ENCODE data around the gene AGPAT2.

AGPAT2 gene

DNA sequence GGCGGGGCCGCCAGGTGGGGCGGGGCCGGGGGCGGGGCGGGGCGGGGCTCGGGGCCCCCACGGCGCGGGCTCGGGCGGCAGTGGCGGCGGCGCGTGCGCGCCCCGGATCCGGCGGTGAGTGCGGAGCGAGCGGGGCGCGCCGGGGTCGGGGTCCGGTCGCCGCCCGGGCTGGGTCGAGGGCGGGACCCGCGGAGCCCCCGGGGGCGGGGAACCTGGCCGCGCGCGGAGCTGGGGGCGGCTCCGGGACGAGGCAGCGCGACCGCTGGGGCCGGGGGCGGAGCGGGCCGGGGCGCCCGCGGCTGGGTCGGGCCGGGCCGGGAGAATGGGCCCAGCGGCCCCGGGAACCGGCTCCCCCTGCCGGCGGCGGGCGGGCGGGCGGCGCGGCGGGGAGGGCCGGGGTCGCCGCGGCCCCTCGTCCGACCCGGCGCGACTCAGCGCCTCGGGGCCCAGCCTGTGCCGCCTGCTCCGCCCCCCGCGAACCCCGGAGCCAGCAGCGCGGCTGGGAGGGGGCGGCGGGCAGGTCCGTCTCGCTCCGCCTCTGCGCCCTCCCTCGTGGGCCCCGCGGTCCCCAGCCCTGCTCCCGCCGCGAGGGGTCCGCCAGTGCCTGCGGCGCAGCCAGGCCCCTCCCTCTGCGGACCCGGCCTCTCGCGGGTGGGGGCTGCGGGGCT, 21.4 kb downstream of the AGPAT2 start:
- ATAC-seq: no peak
- no peak for TF ChIP-seq RARB (CRISPR knock-in tag; IDR thresholded peaks at IDR 0.05)
- no peak for TF ChIP-seq ISL1 (CRISPR knock-in tag; IDR thresholded peaks at IDR 0.05)
- TF ChIP-seq PPARA (CRISPR knock-in tag; IDR thresholded peaks at IDR 0.05; ENCODE audit: borderline replicate concordance): no peak
- no peak for TF ChIP-seq TSHZ2 (CRISPR knock-in tag; IDR thresholded peaks at IDR 0.05)
- no peak for TF ChIP-seq ZC3H10 (CRISPR knock-in tag; IDR thresholded peaks at IDR 0.05)
- TF ChIP-seq ZNF70 (CRISPR knock-in tag; IDR thresholded peaks at IDR 0.05): no peak
- no peak for TF ChIP-seq ZNF8 (CRISPR knock-in tag; IDR thresholded peaks at IDR 0.05)
- no peak for TF ChIP-seq TOX (CRISPR knock-in tag; IDR thresholded peaks at IDR 0.05; ENCODE audit: borderline replicate concordance)
- TF ChIP-seq, protein P1, sequence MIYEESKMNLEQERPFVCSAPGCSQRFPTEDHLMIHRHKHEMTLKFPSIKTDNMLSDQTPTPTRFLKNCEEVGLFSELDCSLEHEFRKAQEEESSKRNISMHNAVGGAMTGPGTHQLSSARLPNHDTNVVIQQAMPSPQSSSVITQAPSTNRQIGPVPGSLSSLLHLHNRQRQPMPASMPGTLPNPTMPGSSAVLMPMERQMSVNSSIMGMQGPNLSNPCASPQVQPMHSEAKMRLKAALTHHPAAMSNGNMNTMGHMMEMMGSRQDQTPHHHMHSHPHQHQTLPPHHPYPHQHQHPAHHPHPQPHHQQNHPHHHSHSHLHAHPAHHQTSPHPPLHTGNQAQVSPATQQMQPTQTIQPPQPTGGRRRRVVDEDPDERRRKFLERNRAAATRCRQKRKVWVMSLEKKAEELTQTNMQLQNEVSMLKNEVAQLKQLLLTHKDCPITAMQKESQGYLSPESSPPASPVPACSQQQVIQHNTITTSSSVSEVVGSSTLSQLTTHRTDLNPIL (CRISPR knock-in tag; IDR thresholded peaks at IDR 0.05; ENCODE audit: low read depth): no peak
- TF ChIP-seq BACH2 (CRISPR knock-in tag; IDR thresholded peaks at IDR 0.05; ENCODE audit: borderline replicate concordance): no peak
- TF ChIP-seq SNAI2 (CRISPR knock-in tag; IDR thresholded peaks at IDR 0.05): no peak
- no peak for TF ChIP-seq ZFP30 (CRISPR knock-in tag; IDR thresholded peaks at IDR 0.05)
- TF ChIP-seq ZNF565 (CRISPR knock-in tag; conservative IDR thresholded peaks at IDR 0.05; ENCODE audit: low read depth): no peak
- TF ChIP-seq ESRRG (CRISPR knock-in tag; IDR thresholded peaks at IDR 0.05): no peak
- no peak for TF ChIP-seq CSDC2 (CRISPR knock-in tag; IDR thresholded peaks at IDR 0.05)
- no peak for TF ChIP-seq ARNTL (CRISPR knock-in tag; IDR thresholded peaks at IDR 0.05; ENCODE audit: borderline replicate concordance, low read depth)
- TF ChIP-seq TCF4 (CRISPR knock-in tag; IDR thresholded peaks at IDR 0.05; ENCODE audit: borderline replicate concordance): no peak
- no peak for TF ChIP-seq ZFP3 (CRISPR knock-in tag; IDR thresholded peaks at IDR 0.05)
- TF ChIP-seq CSRNP3 (CRISPR knock-in tag; IDR thresholded peaks at IDR 0.05): no peak

GRCh38 chr9:136665111-136665703, 22.1 kb downstream of the AGPAT2 start:
- ATAC-seq: peak; percentile 46

More at GRCh38 chr9:136665111-136665703, 22.1 kb downstream of the AGPAT2 start:
- no peak for TF ChIP-seq CSDC2 (CRISPR knock-in tag; IDR thresholded peaks at IDR 0.05)
- no peak for TF ChIP-seq CSRNP3 (CRISPR knock-in tag; IDR thresholded peaks at IDR 0.05)
- no peak for TF ChIP-seq PPARA (CRISPR knock-in tag; IDR thresholded peaks at IDR 0.05; ENCODE audit: borderline replicate concordance)
- no peak for TF ChIP-seq ISL1 (CRISPR knock-in tag; IDR thresholded peaks at IDR 0.05)
- TF ChIP-seq, protein P2, sequence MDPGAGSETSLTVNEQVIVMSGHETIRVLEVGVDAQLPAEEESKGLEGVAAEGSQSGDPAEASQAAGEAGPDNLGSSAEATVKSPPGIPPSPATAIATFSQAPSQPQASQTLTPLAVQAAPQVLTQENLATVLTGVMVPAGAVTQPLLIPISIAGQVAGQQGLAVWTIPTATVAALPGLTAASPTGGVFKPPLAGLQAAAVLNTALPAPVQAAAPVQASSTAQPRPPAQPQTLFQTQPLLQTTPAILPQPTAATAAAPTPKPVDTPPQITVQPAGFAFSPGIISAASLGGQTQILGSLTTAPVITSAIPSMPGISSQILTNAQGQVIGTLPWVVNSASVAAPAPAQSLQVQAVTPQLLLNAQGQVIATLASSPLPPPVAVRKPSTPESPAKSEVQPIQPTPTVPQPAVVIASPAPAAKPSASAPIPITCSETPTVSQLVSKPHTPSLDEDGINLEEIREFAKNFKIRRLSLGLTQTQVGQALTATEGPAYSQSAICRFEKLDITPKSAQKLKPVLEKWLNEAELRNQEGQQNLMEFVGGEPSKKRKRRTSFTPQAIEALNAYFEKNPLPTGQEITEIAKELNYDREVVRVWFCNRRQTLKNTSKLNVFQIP (CRISPR knock-in tag; IDR thresholded peaks at IDR 0.05; ENCODE audit: borderline replicate concordance, low read depth): no peak
- no peak for TF ChIP-seq ZNF8 (CRISPR knock-in tag; IDR thresholded peaks at IDR 0.05)
- TF ChIP-seq, protein P1 (CRISPR knock-in tag; IDR thresholded peaks at IDR 0.05; ENCODE audit: low read depth): no peak
- TF ChIP-seq OSR1 (CRISPR knock-in tag; IDR thresholded peaks at IDR 0.05): no peak

Measured in SK-N-SH treated with all-trans-retinoic acid at 6 μM for 48 hours (cell line).